ENCODE results near the gene MED1. TPM values are rescaled to one million over a fixed set of nuclear protein-coding genes. Genes with fewer than 3 reads are reported as not detected.

Gene MED1
- total and polyA plus RNA-seq, 9 of the 15 experiments (the other 6 are each of a cell fraction or from before 2014, with no cell fraction given), result 14.0 to 59.8 (median 46.7) TPM

- no peak for TF ChIP-seq PBX2 (CRISPR knock-in tag; IDR thresholded peaks at IDR 0.05; ENCODE audit: low read depth)
- TF ChIP-seq PBX2 (tag; conservative IDR thresholded peaks at IDR 0.05; ENCODE audit: low read depth), result no peak
- no peak for TF ChIP-seq ZNF778 (CRISPR knock-in tag; IDR thresholded peaks at IDR 0.05)
- no peak for TF ChIP-seq GTF2B (IDR thresholded peaks at IDR 0.05; ENCODE audit: extremely low read depth, insufficient read length)
- no peak for TF ChIP-seq NBN (IDR thresholded peaks at IDR 0.05; ENCODE audit: low read depth)
Measured at GRCh38 chr17:39399791-39400190, 51.3 kb downstream of the MED1 start (continued).

GRCh38 chr17:39393736-39394135 lies 57.3 kb downstream of the MED1 start:
- no peaks in the 10 kb centered on the region for H3K4me1 ChIP-seq (replicated peaks in 1 of 2; ENCODE audit: control insufficient read depth in 2 of 2, insufficient read depth in 2 of 2, low read length in 2 of 2)
- DNase-seq (ENCODE audit: extremely low read depth in 1 of 4, low spot score in 3 of 4), result no peak
- H3K27ac ChIP-seq (ENCODE audit: extremely low read depth, low read depth, low read length), result no peak overlapping the region
- intact Hi-C loops (cut with micrococcal nuclease) (no loop called here), in situ Hi-C loops (cut with MboI) (no loop called here)
- H2AFZ ChIP-seq (ENCODE audit: low read depth, low read length), result no peak overlapping the region
- H3K4me2 ChIP-seq (ENCODE audit: insufficient read depth, low read length), result no peak overlapping the region
- 78% methylated on average over 2 of the region's 2 CpGs for WGBS (ENCODE audit: insufficient coverage, low coverage, missing lambda C conversion rate)
- no TSS peak for BruUV-seq (replicated peaks)
- no peaks in the 10 kb centered on the region for H3K9me1 ChIP-seq (ENCODE audit: control insufficient read depth, insufficient read depth, low read length)
- no peak for ATAC-seq
- H3K79me2 ChIP-seq (ENCODE audit: control insufficient read depth, insufficient read depth, low read length), result peaks cover 39% of the 10 kb centered on the region
- no peaks in the 10 kb centered on the region; the same call in 1 of the 2 replicates for H4K20me1 ChIP-seq (replicated peaks; ENCODE audit: control insufficient read depth, insufficient read depth, low read length)
- H3K9me3 ChIP-seq (replicated peaks; ENCODE audit: control insufficient read depth, insufficient read depth, low read depth, low read length), result no peaks in the 10 kb centered on the region
- ChIA-PET CTCF (ENCODE audit: low intra/inter-chr PET ratio) (interaction anchor here (1.5 kb wide), 1 partner anchor 123 kb away, joined by 6 read pairs; no protein-coding TSS in a partner anchor), POLR2A (interaction anchor here (0.6 to 3.2 kb wide), 3 partner anchors 8 to 194 kb away, joined by 3 to 9 read pairs (median 6); partner anchors contain the start of genes FBXL20 and RPL19)
- H3K9ac ChIP-seq (ENCODE audit: insufficient read depth in 1 of 2, low read depth in 2 of 2, low read length in 2 of 2), result no peak overlapping the region
- TF ChIP-seq RAD21 (CRISPR knock-in tag; conservative IDR thresholded peaks at IDR 0.05 in 1 of 2, IDR thresholded peaks at IDR 0.05 in 1 of 2) (peak in 1 of 2 experiments; percentile 15; a peak in 2 of 4 replicates), YY1 (IDR thresholded peaks at IDR 0.05; ENCODE audit: borderline replicate concordance in 1 of 3, control insufficient read depth in 1 of 3, extremely low read depth in 1 of 3, insufficient read depth in 3 of 3, insufficient read length in 1 of 3, insufficient replicate concordance in 2 of 3, low read depth in 1 of 3, low read length in 2 of 3) (no peak), SMC3 (conservative IDR thresholded peaks at IDR 0.05; ENCODE audit: insufficient read depth, low read depth, low read length) (no peak), CTCF (IDR thresholded peaks at IDR 0.05 in 2 of 3, conservative IDR thresholded peaks at IDR 0.05 in 1 of 3; ENCODE audit: insufficient read depth in 2 of 3, low read depth in 1 of 3, low read length in 3 of 3) (peak in 1 of 3 experiments; percentile 41; a peak in 2 of 6 replicates), SAFB (IDR thresholded peaks at IDR 0.05; ENCODE audit: borderline replicate concordance, low read depth, low read length) (no peak)
- H3K4me3 ChIP-seq, result no peak overlapping the region
- H3K36me3 ChIP-seq (ENCODE audit: control insufficient read depth, insufficient read depth, low read length), result no peaks in the 10 kb centered on the region
- H3K27me3 ChIP-seq (ENCODE audit: control insufficient read depth in 2 of 2, insufficient read depth in 2 of 2, low read length in 2 of 2), result no peaks in the 10 kb centered on the region
- FAIRE-seq, result no peak

Measured in K562 (cell line).